ENCODE results near the gene ANK3.

GRCh38 chr10:60123172-60123571, 266.5 kb downstream of the ANK3 start:
- TF ChIP-seq EZH2 (IDR thresholded peaks at IDR 0.05; ENCODE audit: insufficient read depth, poor library complexity, severe bottlenecking) (no peak), EZH2phosphoT487 (IDR thresholded peaks at IDR 0.05; ENCODE audit: insufficient read depth, low read depth) (no peak)
